Esophagus muscularis mucosa (tissue), 4 donors: ENCODE measurements around the gene SEZ6L2. TPM values are rescaled to one million over a fixed set of nuclear protein-coding genes. Genes with fewer than 3 reads are reported as not detected.

Source experiments
- DNase-seq: peaks from one replicate; pipeline ENCODE4 v3.0.0-alpha.2; 2017; ENCODE audit errors: extremely low spot score
- H3K27ac ChIP-seq, 4 donors: fragments of 200-600 bp; sonication (generic); replicated peaks in 1 of 4; 1 replicate in 3 of 4; 2 replicates in 1 of 4; pipeline ENCODE4 v1.5.1; 2016 to 2019; ENCODE audit warnings: mild to moderate bottlenecking in 1 of 4
- H3K27me3 ChIP-seq, 4 donors: fragments of 200-600 bp; sonication (generic); one replicate each; pipeline versions ENCODE4 v1.5.1 to v1.6.0; 2016 to 2019
- H3K36me3 ChIP-seq, 4 donors: fragments of 200-600 bp; sonication (generic); one replicate each; pipeline ENCODE4 v1.5.1; 2016 to 2019
- H3K4me1 ChIP-seq, 4 donors: fragments of 200-600 bp; sonication (generic); one replicate each; pipeline ENCODE4 v1.5.1; 2016 to 2019
- H3K4me3 ChIP-seq, 4 donors: fragments of 200-600 bp; sonication (generic); 1 replicate in 2 of 4; 2 replicates in 2 of 4; pipeline ENCODE4 v1.5.1; 2016 to 2019; ENCODE audit warnings: mild to moderate bottlenecking in 4 of 4, moderate library complexity in 1 of 4
- H3K9me3 ChIP-seq, 4 donors: fragments of 200-600 bp; sonication (generic); 1 replicate in 3 of 4; 2 replicates in 1 of 4; pipeline ENCODE4 v1.5.1; 2016 to 2019
- CTCF ChIP-seq, 3 experiments: fragments of 200-600 bp in 2 of 3; fragments of 450-650 bp in 1 of 3; sonication (generic) in 2 of 3; IDR thresholded peaks; one replicate each; pipeline ENCODE4 v1.5.1; 2017 to 2019; ENCODE audit warnings: antibody characterized with exemption in 3 of 3, mild to moderate bottlenecking in 2 of 3, moderate library complexity in 1 of 3
- EP300 ChIP-seq: sonication (generic); formaldehyde crosslinking; IDR thresholded peaks from one replicate; pipeline ENCODE4 v1.6.1; 2017; ENCODE audit warnings: antibody characterized with exemption
- POLR2A ChIP-seq: fragments of 450-650 bp; IDR thresholded peaks from one replicate; pipeline ENCODE4 v1.6.1; 2017; ENCODE audit warnings: antibody characterized with exemption, moderate library complexity, mild to moderate bottlenecking, low read depth
- POLR2AphosphoS5 ChIP-seq, 2 donors: sonication (generic); formaldehyde crosslinking; IDR thresholded peaks; one replicate each; pipeline ENCODE4 v1.6.1; 2017; ENCODE audit warnings: antibody characterized with exemption in 2 of 2
- WGBS: methylation state at CpG from one replicate; pipeline ENCODE4 v1.1.5; 2018; 5-methylcytosine and 5-hydroxymethylcytosine counted together
- intact Hi-C: fragments of 100-400 bp; cut with DNase I; formaldehyde crosslinking; loops from one replicate; pipeline ENCODE4 v1.15.1; 2023
- total RNA-seq, 4 donors: library from RNA; depleted of rRNA; stranded (reverse); fragments of >200 nt; gene quantifications; one replicate each; pipeline versions ENCODE4 v1.1.0 to v1.2.1, GENCODE V29; 2016

Gene SEZ6L2
- total RNA-seq, 4 donors from 2014 or later = 0.84 to 7.9 (median 1.0) TPM

GRCh38 chr16:29841631-29842030, 57.7 kb downstream of the SEZ6L2 start:
- intact Hi-C loops = no loop called here
- H3K4me3 ChIP-seq = no peak overlapping the region
- WGBS = 96% methylated on average over 5 of the region's 23 CpGs
- peaks cover 60 to 97% (median 90%) of the 10 kb centered on the region in 4 donors for H3K36me3 ChIP-seq
- no peak for TF ChIP-seq CTCF (IDR thresholded peaks at IDR 0.05)
- no peak for TF ChIP-seq EP300
- TF ChIP-seq POLR2AphosphoS5 (IDR thresholded peaks at IDR 0.05) = no peak
- no peak for TF ChIP-seq POLR2A
- DNase-seq = no peak
- no peaks in the 10 kb centered on the region for H3K9me3 ChIP-seq
- H3K4me1 ChIP-seq = peaks cover 0 to 20% (median 8%) of the 10 kb centered on the region in 4 donors
- no peak overlapping the region for H3K27ac ChIP-seq
- no peaks in the 10 kb centered on the region for H3K27me3 ChIP-seq

GRCh38 chr16:29840240-29840639, 59.1 kb downstream of the SEZ6L2 start:
- no peak overlapping the region for H3K4me3 ChIP-seq
- peaks cover 0 to 11% (median 5%) of the 10 kb centered on the region in 4 donors for H3K4me1 ChIP-seq
- intact Hi-C loops = no loop called here
- H3K36me3 ChIP-seq = peaks cover 63 to 97% (median 89%) of the 10 kb centered on the region in 4 donors
- no peaks in the 10 kb centered on the region for H3K27me3 ChIP-seq
- 86% methylated on average over 10 of the region's 10 CpGs for WGBS
- H3K27ac ChIP-seq = no peak overlapping the region
- TF ChIP-seq EP300 (no peak), POLR2A (no peak), POLR2AphosphoS5 (IDR thresholded peaks at IDR 0.05) (no peak), CTCF (IDR thresholded peaks at IDR 0.05) (no peak)
- no peak for DNase-seq
- H3K9me3 ChIP-seq = no peaks in the 10 kb centered on the region

- no peaks in the 10 kb centered on the region for H3K27me3 ChIP-seq
- peaks cover 0 to 9% (median 3%) of the 10 kb centered on the region in 4 donors for H3K4me1 ChIP-seq
- intact Hi-C loops = no loop called here
- no peaks in the 10 kb centered on the region for H3K9me3 ChIP-seq
- 55% methylated on average over 3 of the region's 6 CpGs for WGBS
- DNase-seq = no peak
- TF ChIP-seq CTCF (IDR thresholded peaks at IDR 0.05) (no peak), POLR2AphosphoS5 (IDR thresholded peaks at IDR 0.05) (no peak), EP300 (no peak), POLR2A (no peak)
- H3K27ac ChIP-seq = no peak overlapping the region
- no peak overlapping the region for H3K4me3 ChIP-seq
- peaks cover 62 to 97% (median 89%) of the 10 kb centered on the region in 4 donors for H3K36me3 ChIP-seq
These were observed 59.5 kb downstream of the SEZ6L2 start for GRCh38 chr16:29839822-29840221.

GRCh38 chr16:29837841-29838240, 61.5 kb downstream of the SEZ6L2 start:
- H3K4me3 ChIP-seq = no peak overlapping the region
- H3K27me3 ChIP-seq = no peaks in the 10 kb centered on the region
- 88% methylated on average over 5 of the region's 5 CpGs for WGBS
- TF ChIP-seq POLR2A (no peak), POLR2AphosphoS5 (IDR thresholded peaks at IDR 0.05) (no peak), EP300 (no peak), CTCF (IDR thresholded peaks at IDR 0.05) (no peak)
- H3K9me3 ChIP-seq = no peaks in the 10 kb centered on the region
- no peak for DNase-seq
- peaks cover 70 to 98% (median 92%) of the 10 kb centered on the region in 4 donors for H3K36me3 ChIP-seq
- intact Hi-C loops = no loop called here
- H3K27ac ChIP-seq = no peak overlapping the region
- H3K4me1 ChIP-seq = peaks cover 0 to 5% (median 0%) of the 10 kb centered on the region in 4 donors

GRCh38 chr16:29836623-29837022, 62.7 kb downstream of the SEZ6L2 start:
- no peak overlapping the region for H3K27ac ChIP-seq
- H3K4me3 ChIP-seq = no peak overlapping the region
- intact Hi-C loops = no loop called here
- no peaks in the 10 kb centered on the region for H3K9me3 ChIP-seq
- 86% methylated on average over 12 of the region's 15 CpGs for WGBS
- H3K4me1 ChIP-seq = peaks cover 0 to 5% (median 0%) of the 10 kb centered on the region in 4 donors
- DNase-seq = no peak
- peaks cover 75 to 98% (median 92%) of the 10 kb centered on the region in 4 donors for H3K36me3 ChIP-seq
- TF ChIP-seq POLR2AphosphoS5 (IDR thresholded peaks at IDR 0.05) (no peak), EP300 (no peak), POLR2A (no peak), CTCF (IDR thresholded peaks at IDR 0.05) (no peak)
- no peaks in the 10 kb centered on the region for H3K27me3 ChIP-seq
